Raji (cell line): ENCODE results near the gene BORCS8.
A peak's percentile ranks its signal among the peaks of the same experiment; 100 is the strongest.

Source experiments
- POLR2A ChIP-seq: IDR thresholded peaks from 2 replicates; pipeline ENCODE4 v1.6.1; 2011; ENCODE audit warnings: low read depth, low read length, control low read depth; ENCODE audit not compliant: insufficient read depth

BORCS8 gene

GRCh38 chr19:19204181-19204580 is 12.2 kb upstream of the BORCS8 start:
- TF ChIP-seq POLR2A = no peak

GRCh38 chr19:19203012-19203856 is 11.3 kb upstream of the BORCS8 start, which contains the start of gene NR2C2AP:
NR2C2AP (minus strand) TSS chr19:19203414; CDS start chr19:19203060, 354 bp downstream.
- peak; percentile 57 for TF ChIP-seq POLR2A

DNA sequence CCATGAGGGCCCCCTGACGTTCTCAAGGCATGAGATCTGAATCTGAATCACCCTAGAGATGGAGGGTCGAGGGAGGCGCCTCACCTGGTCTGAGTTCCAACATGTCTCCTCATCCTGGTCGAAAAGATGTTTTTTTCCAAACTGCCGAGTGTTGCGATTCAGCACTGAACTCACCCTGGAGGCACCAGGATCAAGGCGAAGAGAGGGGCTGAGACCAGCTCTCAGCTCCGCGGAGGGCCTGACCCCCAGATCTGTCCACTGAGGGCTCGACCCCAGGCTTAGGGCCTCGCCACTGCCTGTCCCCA is 10.7 kb upstream of the BORCS8 start:
- no peak for TF ChIP-seq POLR2A

- no peak for TF ChIP-seq POLR2A
Measured at GRCh38 chr19:19201697-19202630, 10.0 kb upstream of the BORCS8 start.

- TF ChIP-seq POLR2A = no peak
Measured at GRCh38 chr19:19193926-19194325, 2.0 kb upstream of the BORCS8 start.

DNA sequence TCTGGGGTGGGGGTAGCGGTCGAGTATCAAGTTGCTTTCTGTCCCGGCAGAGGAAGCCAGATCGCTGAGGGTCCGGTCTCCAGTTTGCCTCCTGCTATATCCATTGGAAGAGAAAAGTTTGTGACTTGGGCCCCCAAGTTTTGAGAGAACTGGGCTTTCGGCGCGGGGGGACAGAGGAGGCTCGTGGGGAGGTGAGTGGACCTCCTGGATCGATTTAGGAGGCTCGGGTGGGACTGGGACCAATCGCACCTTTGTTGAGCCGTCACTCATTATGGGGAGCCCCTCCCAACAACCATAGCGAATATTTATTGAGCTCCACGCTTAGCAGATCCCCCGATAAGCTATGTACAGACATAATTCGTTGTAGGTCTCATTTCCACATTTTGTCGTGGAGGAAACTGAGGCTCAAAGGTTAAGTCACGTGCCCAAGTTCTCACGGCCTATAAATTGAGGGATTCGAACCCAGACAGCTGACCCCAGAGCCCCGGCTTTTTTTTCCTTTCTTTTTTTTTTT is 1.0 kb upstream of the BORCS8 start:
- TF ChIP-seq POLR2A = peak; percentile 66

DNA sequence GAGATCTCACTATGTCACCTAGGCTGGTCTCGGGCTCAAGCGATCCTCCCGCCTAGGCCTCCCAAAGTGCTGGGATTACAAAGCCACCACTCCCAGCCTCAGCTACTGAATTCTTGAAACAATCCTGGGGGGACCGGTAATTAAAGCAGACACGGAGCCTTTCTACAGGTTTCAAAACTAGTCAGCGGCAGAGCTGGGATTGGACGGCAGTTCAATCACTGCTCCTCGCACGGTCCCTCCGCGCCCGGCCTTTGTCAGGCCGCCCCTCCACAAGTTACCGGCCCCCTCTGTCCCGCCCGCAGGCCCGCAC is 229 bp downstream of the BORCS8 start:
- no peak for TF ChIP-seq POLR2A

DNA sequence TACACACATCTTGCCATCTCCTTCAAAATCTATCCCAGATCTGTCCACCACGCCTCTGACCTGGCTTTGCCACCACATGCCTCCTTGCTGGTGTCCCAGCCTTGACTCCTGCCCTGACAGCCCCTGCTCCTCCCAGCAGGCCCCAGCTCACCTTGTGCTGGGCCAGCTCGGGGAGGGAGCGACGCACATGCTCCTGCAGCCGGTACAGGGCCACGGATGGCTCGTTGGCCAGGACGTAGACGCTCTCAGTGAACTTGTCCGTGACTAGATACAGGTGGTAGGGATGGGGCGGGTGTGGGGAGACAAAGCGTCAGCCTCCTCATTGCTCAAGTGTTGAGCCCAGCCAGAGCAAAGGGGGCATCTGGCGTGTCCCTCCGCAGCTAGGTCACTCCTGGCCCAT is 5.2 kb downstream of the BORCS8 start:
- TF ChIP-seq POLR2A = no peak

- TF ChIP-seq POLR2A = no peak
Measured at GRCh38 chr19:19185853-19186740, 5.9 kb downstream of the BORCS8 start.

DNA sequence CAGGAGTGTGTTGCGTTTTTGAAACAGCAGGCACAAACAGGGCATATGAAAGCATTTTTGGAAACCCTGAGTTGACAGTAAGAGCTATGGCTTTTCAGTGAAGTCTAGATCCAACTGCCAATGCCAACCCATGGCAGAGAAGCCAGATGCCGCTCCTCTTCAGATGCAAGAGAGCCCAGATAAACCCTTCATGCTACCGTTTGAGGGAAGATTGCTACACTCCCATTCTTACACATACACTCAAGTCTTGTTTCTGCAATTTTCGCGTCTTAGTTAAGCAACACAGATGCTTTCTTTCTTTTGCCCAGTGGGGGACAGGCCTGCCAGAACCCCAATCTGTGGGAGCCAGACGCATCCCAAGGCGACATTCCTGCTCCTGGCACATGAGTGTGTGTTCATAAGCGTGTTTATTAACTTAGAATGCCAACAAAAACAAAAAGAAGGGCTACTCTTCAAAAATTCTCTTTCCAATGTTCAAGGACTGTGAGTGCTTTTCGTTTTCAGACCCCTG is 10.4 kb downstream of the BORCS8 start:
- no peak for TF ChIP-seq POLR2A

GRCh38 chr19:19179548-19180441 is 12.2 kb downstream of the BORCS8 start:
- TF ChIP-seq POLR2A = no peak

DNA sequence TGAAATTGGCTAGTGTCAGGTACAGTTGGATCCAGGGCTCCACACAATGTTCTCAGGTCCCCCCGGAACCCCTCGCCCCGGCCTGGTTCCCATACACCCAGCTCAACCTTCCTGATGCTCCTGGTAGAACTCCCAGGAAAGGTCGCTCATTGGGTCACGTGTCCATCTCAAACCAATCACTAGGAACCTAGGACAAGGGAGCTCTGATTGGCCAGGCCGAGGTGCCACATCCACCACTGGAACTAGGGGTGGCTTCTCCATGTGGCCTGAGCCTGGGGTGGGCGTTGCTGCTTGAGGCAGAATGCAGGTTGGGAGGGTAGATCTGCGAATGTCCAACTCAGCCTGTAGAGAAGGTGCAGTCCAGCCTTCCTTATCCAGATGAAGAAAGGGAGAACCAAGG is 15.0 kb downstream of the BORCS8 start:
- TF ChIP-seq POLR2A = no peak

DNA sequence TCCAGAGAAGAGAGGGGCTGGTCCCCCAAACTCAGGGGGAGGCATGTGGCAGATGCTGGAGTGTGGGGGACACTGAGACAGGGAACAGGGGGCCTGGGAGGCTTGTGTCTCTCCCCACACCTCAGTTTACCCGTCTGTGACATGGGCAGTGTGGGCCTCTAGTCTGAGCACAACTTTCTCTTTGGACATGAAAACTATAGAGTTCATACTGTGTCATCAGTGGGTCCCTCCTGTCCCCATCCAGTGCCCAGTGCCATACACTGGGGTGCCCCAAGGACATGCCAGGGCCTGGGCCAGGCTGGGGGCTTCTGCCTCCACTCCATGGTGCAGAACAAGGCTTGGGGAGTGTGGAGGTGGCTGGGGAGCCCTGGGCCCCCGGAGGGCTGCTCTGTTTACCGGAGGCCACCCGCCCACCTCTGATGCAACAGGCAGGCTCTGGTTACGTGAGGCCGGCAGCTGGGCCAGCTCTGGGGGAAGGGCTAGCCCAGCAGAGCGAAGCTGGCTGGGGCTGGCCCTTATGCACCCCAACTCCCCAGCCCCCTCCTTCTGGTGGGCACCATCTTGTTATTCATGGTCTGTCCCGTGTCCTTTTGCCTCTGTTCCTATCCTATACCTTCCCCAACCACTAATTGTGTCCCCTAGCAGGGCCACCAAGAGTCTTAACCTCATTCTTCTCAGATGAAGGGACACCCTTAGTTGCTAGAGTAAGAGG is 20.0 kb downstream of the BORCS8 start:
- 0 out of 2 replicates have a peak, but pooled peaks have one; percentile 34 for TF ChIP-seq POLR2A

GRCh38 chr19:19170873-19171672 is 20.9 kb downstream of the BORCS8 start:
- TF ChIP-seq POLR2A = no peak
